RWPE1 (cell line): ENCODE results near the gene APLP2.
"Not testable (repeated sequence)": the region's sequence is repeated elsewhere in the genome, so short reads cannot be mapped to it uniquely, and the experiment has no call there.

Experiments used
- CTCF ChIA-PET: fragments of 350-600 bp; sonication (Branson Sonifier 250); formaldehyde crosslinking; extraction: SDS; loops from one replicate; lab custom pipeline; 2021; lab: Yijun Ruan, JAX
- POLR2A ChIA-PET: fragments of 400-600 bp; formaldehyde crosslinking; extraction: SDS; loops from one replicate; lab custom pipeline; 2020; ENCODE audit warnings: antibody characterized with exemption; ENCODE audit not compliant: low non-redundant PET; lab: Yijun Ruan, JAX
- DNase-seq: peaks from one replicate; pipeline ENCODE4 v3.0.0; 2012; ENCODE audit warnings: low spot score
- H3K27ac ChIP-seq: fragments of 450-650 bp; 2 replicates; pipeline ENCODE4 v1.5.1; 2017
- CTCF ChIP-seq: fragments of 450-650 bp; conservative IDR thresholded peaks from 2 replicates; pipeline ENCODE4 v1.5.1; 2017; ENCODE audit warnings: low read depth, mild to moderate bottlenecking

APLP2 gene

GRCh38 chr11:130168105-130168504 is 98.4 kb downstream of the APLP2 start:
- POLR2A ChIA-PET = no interaction called here
- no peak for TF ChIP-seq CTCF
- H3K27ac ChIP-seq = no peak overlapping the region
- DNase-seq = no peak
- CTCF ChIA-PET = interaction anchor here (1.1 kb wide), 1 partner anchor 748 kb away, joined by 3 read pairs; the partner anchor contains the start of gene SNX19

- H3K27ac ChIP-seq = no peak overlapping the region
- TF ChIP-seq CTCF = no peak
- DNase-seq = no peak
- POLR2A ChIA-PET = no interaction called here
- CTCF ChIA-PET = no interaction called here
Measured at GRCh38 chr11:130170345-130170744, 100.7 kb downstream of the APLP2 start.

- ChIA-PET CTCF (interaction anchor here (0.6 to 0.7 kb wide), 3 partner anchors 25 to 180 kb away, joined by 4 to 7 read pairs (median 5); no protein-coding TSS in a partner anchor), POLR2A (interaction anchor here (0.7 kb wide), 1 partner anchor 602 kb away, joined by 5 read pairs; no protein-coding TSS in a partner anchor)
- H3K27ac ChIP-seq = no peak overlapping the region
- TF ChIP-seq CTCF = no peak
- DNase-seq = no peak
Measured at GRCh38 chr11:130171534-130171933, 101.8 kb downstream of the APLP2 start.

- not testable (repeated sequence) for DNase-seq, H3K27ac ChIP-seq
- CTCF ChIA-PET = interaction anchor here (0.6 to 0.7 kb wide), 3 partner anchors 25 to 180 kb away, joined by 4 to 7 read pairs (median 5); no protein-coding TSS in a partner anchor
- POLR2A ChIA-PET = interaction anchor here (0.7 kb wide), 1 partner anchor 601 kb away, joined by 5 read pairs; no protein-coding TSS in a partner anchor
Measured at GRCh38 chr11:130172001-130172400, 102.3 kb downstream of the APLP2 start.

GRCh38 chr11:130174642-130175041 is 104.9 kb downstream of the APLP2 start:
- H3K27ac ChIP-seq = no peak overlapping the region
- DNase-seq = no peak
- POLR2A ChIA-PET = no interaction called here
- CTCF ChIA-PET = no interaction called here
- no peak for TF ChIP-seq CTCF

- no peak for DNase-seq
- TF ChIP-seq CTCF = no peak
- CTCF ChIA-PET = interaction anchor here (0.7 kb wide), 1 partner anchor 194 kb away, joined by 3 read pairs; no protein-coding TSS in a partner anchor
- POLR2A ChIA-PET = no interaction called here
- H3K27ac ChIP-seq = no peak overlapping the region
Measured at GRCh38 chr11:130175898-130176297, 106.2 kb downstream of the APLP2 start.

GRCh38 chr11:130177782-130178181 is 108.1 kb downstream of the APLP2 start:
- TF ChIP-seq CTCF = no peak
- H3K27ac ChIP-seq = no peak overlapping the region
- ChIA-PET POLR2A (no interaction called here), CTCF (no interaction called here)
- DNase-seq = no peak
